H54 (cell line): Measurements from ENCODE around the gene RPS6KL1.

Source experiments
- DNase-seq: peaks from one replicate; pipeline ENCODE4 v3.0.0; 2011; ENCODE audit warnings: low spot score, mixed read lengths; ENCODE audit not compliant: insufficient read length
- FAIRE-seq: peaks from 3 replicates; lab custom pipeline; 2011; peaks lifted over from hg19 to GRCh38; lab: Jason Lieb, UNC
- POLR2A ChIP-seq: IDR thresholded peaks from 2 replicates; pipeline ENCODE4 v1.6.1; 2011; ENCODE audit warnings: low read depth, mild to moderate bottlenecking, low read length

Gene RPS6KL1

GRCh38 chr14:74908861-74909341 lies 14.2 kb downstream of the RPS6KL1 start:
- no peak for TF ChIP-seq POLR2A
- no peak for FAIRE-seq
- no peak for DNase-seq

- FAIRE-seq: no peak
- no peak for TF ChIP-seq POLR2A
- no peak for DNase-seq
These were observed 15.3 kb downstream of the RPS6KL1 start for GRCh38 chr14:74907744-74908143.

- FAIRE-seq: no peak
- no peak for DNase-seq
- no peak for TF ChIP-seq POLR2A
These were observed 16.0 kb downstream of the RPS6KL1 start for GRCh38 chr14:74906925-74907521.

GRCh38 chr14:74905595-74906142 lies 17.4 kb downstream of the RPS6KL1 start:
- DNase-seq (peak; percentile 48), FAIRE-seq (no peak)
- no peak for TF ChIP-seq POLR2A

GRCh38 chr14:74904635-74905503 lies 18.2 kb downstream of the RPS6KL1 start:
- TF ChIP-seq POLR2A: no peak
- no peak for DNase-seq
- FAIRE-seq: no peak

- DNase-seq (no peak), FAIRE-seq (no peak)
- no peak for TF ChIP-seq POLR2A
These were observed 19.9 kb downstream of the RPS6KL1 start for GRCh38 chr14:74902941-74903705.

- no peak for FAIRE-seq
These were observed 24.4 kb downstream of the RPS6KL1 start for GRCh38 chr14:74898694-74899093.

GRCh38 chr14:74898083-74898482 lies 25.0 kb downstream of the RPS6KL1 start:
- TF ChIP-seq POLR2A: no peak
- FAIRE-seq: no peak

More at GRCh38 chr14:74898694-74899093, 24.4 kb downstream of the RPS6KL1 start:
- no peak for DNase-seq
- no peak for TF ChIP-seq POLR2A

GRCh38 chr14:74897642-74898041 lies 25.4 kb downstream of the RPS6KL1 start:
- TF ChIP-seq POLR2A: no peak
- FAIRE-seq (no peak), DNase-seq (no peak)

More at GRCh38 chr14:74898083-74898482, 25.0 kb downstream of the RPS6KL1 start:
- DNase-seq: no peak

GRCh38 chr14:74896400-74896799 lies 26.7 kb downstream of the RPS6KL1 start:
- FAIRE-seq (no peak), DNase-seq (no peak)
- TF ChIP-seq POLR2A: no peak

GRCh38 chr14:74893614-74894091 lies 29.4 kb downstream of the RPS6KL1 start:
- no peak for FAIRE-seq

GRCh38 chr14:74892745-74893144 lies 30.3 kb downstream of the RPS6KL1 start:
- DNase-seq: no peak
- TF ChIP-seq POLR2A: no peak
- FAIRE-seq: no peak

More at GRCh38 chr14:74893614-74894091, 29.4 kb downstream of the RPS6KL1 start:
- TF ChIP-seq POLR2A: no peak
- no peak for DNase-seq

GRCh38 chr14:74891870-74892269 lies 31.2 kb downstream of the RPS6KL1 start:
- no peak for TF ChIP-seq POLR2A
- FAIRE-seq (no peak), DNase-seq (no peak)

GRCh38 chr14:74890262-74890661 lies 32.8 kb downstream of the RPS6KL1 start:
- no peak for FAIRE-seq
- TF ChIP-seq POLR2A: no peak
- no peak for DNase-seq
